Measurements from ENCODE around the gene HOXD1.

GRCh38 chr2:176172895-176173566 lies 15.4 kb upstream of the HOXD1 start:
- TF ChIP-seq CTCF (IDR thresholded peaks at IDR 0.05 in 4 of 5, conservative IDR thresholded peaks at IDR 0.05 in 1 of 5) (no peak), POLR2A (IDR thresholded peaks at IDR 0.05) (no peak)

Measured in gastrocnemius medialis (tissue), 4 donors.